ENCODE results near the gene TPRA1. TPM values are rescaled to one million over a fixed set of nuclear protein-coding genes. Genes with fewer than 3 reads are reported as not detected.

TPRA1 gene
- total RNA-seq, 1 experiment from 2014 or later: 24.2 TPM

DNA sequence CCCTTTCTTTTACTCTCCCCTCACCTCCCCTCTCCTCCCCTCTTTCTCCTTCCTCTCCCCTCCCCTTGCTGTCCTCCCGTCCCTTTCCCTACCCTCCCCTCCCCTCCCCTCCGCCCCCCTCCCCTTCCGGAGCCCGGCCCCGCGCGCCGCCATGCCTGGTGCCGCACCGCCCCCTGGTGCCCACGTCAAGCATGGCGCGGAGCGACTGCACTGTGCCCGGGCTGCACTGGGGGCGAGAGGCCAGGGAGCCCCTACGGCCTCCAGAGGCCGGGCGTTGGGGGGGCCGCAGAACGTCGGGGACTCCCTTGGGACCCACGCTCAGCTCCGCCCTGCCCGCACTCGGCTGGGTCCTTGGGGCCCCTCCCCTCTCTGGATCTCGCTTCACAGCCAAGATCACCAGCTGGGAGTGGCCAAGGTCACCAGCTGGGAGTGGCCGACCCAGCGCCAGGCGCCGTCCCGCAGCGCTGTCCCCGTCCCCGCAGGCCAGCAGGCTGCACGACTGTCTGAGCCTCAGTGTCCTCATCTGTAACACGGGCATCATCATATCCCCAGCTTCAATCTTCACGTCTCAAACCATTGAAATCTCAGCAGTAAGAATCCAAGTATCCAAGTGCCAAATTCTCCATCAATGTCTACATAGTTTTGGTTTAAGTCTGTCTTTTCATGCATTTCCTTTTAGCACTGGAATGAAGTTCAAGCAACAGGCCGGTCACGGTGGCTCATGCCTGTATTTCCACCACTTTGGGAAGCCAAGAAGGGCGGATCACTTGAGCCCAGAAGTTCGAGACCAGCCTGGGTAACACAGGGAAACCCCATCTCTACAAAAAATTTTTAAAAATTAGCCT lies 42.5 kb downstream of the TPRA1 start (continued):
- no peak for TF ChIP-seq ZNF317 (CRISPR knock-in tag; IDR thresholded peaks at IDR 0.05; ENCODE audit: borderline replicate concordance, low read depth)
- peak; percentile 73 for TF ChIP-seq ZNF423 (CRISPR knock-in tag; IDR thresholded peaks at IDR 0.05)
- TF ChIP-seq ELF4 (CRISPR knock-in tag; IDR thresholded peaks at IDR 0.05; ENCODE audit: low read depth): no peak
- peak; percentile 74; the same call in 1 of the 2 replicates for TF ChIP-seq ZBTB21 (CRISPR knock-in tag; IDR thresholded peaks at IDR 0.05; ENCODE audit: borderline replicate concordance)
- TF ChIP-seq SP1 (CRISPR knock-in tag; conservative IDR thresholded peaks at IDR 0.05): peak; percentile 65
- TF ChIP-seq, protein P1, sequence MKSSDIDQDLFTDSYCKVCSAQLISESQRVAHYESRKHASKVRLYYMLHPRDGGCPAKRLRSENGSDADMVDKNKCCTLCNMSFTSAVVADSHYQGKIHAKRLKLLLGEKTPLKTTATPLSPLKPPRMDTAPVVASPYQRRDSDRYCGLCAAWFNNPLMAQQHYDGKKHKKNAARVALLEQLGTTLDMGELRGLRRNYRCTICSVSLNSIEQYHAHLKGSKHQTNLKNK (CRISPR knock-in tag; IDR thresholded peaks at IDR 0.05): no peak
- 0 out of 2 replicates have a peak, but pooled peaks have one; percentile 40 for TF ChIP-seq ZBTB43 (CRISPR knock-in tag; IDR thresholded peaks at IDR 0.05)
- TF ChIP-seq ZNF532 (CRISPR knock-in tag; IDR thresholded peaks at IDR 0.05; ENCODE audit: borderline replicate concordance): no peak
- 0 out of 2 replicates have a peak, but pooled peaks have one; percentile 60 for TF ChIP-seq TP53 (CRISPR knock-in tag; IDR thresholded peaks at IDR 0.05)
- TF ChIP-seq, protein P2, sequence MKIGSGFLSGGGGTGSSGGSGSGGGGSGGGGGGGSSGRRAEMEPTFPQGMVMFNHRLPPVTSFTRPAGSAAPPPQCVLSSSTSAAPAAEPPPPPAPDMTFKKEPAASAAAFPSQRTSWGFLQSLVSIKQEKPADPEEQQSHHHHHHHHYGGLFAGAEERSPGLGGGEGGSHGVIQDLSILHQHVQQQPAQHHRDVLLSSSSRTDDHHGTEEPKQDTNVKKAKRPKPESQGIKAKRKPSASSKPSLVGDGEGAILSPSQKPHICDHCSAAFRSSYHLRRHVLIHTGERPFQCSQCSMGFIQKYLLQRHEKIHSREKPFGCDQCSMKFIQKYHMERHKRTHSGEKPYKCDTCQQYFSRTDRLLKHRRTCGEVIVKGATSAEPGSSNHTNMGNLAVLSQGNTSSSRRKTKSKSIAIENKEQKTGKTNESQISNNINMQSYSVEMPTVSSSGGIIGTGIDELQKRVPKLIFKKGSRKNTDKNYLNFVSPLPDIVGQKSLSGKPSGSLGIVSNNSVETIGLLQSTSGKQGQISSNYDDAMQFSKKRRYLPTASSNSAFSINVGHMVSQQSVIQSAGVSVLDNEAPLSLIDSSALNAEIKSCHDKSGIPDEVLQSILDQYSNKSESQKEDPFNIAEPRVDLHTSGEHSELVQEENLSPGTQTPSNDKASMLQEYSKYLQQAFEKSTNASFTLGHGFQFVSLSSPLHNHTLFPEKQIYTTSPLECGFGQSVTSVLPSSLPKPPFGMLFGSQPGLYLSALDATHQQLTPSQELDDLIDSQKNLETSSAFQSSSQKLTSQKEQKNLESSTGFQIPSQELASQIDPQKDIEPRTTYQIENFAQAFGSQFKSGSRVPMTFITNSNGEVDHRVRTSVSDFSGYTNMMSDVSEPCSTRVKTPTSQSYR (CRISPR knock-in tag; IDR thresholded peaks at IDR 0.05): no peak

DNA sequence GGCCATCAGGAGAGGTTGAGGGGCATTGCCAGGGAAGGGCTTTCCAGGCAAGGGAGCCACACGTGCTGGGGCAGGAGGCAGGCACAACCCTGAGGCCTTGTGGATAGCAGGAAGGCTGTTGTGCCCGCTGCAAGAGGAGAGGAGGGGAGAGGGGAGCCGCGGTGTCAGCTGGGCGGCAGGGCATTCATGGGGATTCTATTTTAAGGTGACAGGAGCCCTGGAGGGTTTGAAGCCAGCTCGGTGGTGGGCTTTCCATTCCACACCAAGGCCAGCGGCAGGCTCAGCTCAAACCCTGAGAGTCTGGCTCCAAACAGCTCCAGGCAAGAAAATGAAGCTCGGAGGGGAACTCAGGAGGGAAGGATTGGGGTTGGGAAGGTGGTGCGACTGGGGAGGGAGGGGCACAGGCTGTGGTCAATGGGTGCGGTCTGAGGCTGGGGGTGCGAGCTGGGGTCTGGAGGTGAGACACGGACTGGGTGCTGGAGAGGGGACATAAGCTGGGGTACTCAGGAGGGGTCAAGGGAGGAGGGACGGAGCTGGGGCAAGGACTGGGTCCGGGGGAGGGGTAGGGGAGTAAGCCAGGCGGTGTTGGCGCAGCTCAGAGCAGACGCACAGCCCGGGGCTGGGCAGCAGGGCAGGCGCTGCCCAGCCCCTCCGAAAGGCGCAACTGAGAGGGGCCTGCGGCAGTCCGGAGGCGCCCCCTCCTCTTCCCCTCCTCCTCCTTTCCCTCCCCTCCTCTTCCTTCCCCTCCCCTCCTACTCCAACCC lies 43.4 kb downstream of the TPRA1 start:
- Mint-ChIP-seq H3K36me3 (no peaks in the 10 kb centered on the region), H3K4me3 (peak overlapping the region; percentile 75), H3K27ac (no peak overlapping the region), H3K9me3 (no peaks in the 10 kb centered on the region), H3K27me3 (ENCODE audit: low read depth) (peaks cover 8% of the 10 kb centered on the region; the same call in 1 of the 2 replicates), H3K4me1 (peaks cover 26% of the 10 kb centered on the region)
- DNase-seq (ENCODE audit: low spot score): peak; percentile 34
- ATAC-seq: peak; percentile 49
- TF ChIP-seq, protein P3, sequence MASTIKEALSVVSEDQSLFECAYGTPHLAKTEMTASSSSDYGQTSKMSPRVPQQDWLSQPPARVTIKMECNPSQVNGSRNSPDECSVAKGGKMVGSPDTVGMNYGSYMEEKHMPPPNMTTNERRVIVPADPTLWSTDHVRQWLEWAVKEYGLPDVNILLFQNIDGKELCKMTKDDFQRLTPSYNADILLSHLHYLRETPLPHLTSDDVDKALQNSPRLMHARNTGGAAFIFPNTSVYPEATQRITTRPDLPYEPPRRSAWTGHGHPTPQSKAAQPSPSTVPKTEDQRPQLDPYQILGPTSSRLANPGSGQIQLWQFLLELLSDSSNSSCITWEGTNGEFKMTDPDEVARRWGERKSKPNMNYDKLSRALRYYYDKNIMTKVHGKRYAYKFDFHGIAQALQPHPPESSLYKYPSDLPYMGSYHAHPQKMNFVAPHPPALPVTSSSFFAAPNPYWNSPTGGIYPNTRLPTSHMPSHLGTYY (CRISPR knock-in tag; IDR thresholded peaks at IDR 0.05): no peak
- TF ChIP-seq MAX (CRISPR knock-in tag; IDR thresholded peaks at IDR 0.05) (peak; percentile 44; the same call in 1 of the 2 replicates), RORB (CRISPR knock-in tag; IDR thresholded peaks at IDR 0.05) (no peak), GABPB1 (CRISPR knock-in tag; IDR thresholded peaks at IDR 0.05) (no peak), CREB1 (CRISPR knock-in tag; IDR thresholded peaks at IDR 0.05) (no peak)
- ChIA-PET CTCF (interaction anchor here (0.6 to 6.5 kb wide), 29 partner anchors 9 to 887 kb away, joined by 3 to 106 read pairs (median 3); partner anchors contain the start of genes PLXNA1, PRR20G and TPRA1), POLR2A (interaction anchor here (1.2 kb wide), 1 partner anchor 92 kb away, joined by 3 read pairs; no protein-coding TSS in a partner anchor)
